Ovary (tissue), 9 donors: Measurements from ENCODE around the gene VPS41. TPM values are rescaled to one million over a fixed set of nuclear protein-coding genes. Genes with fewer than 3 reads are reported as not detected.

Source experiments
- DNase-seq, 5 donors: peaks; one replicate each; pipeline ENCODE4 v3.0.0-alpha.2; 2019 to 2020
- H3K27ac ChIP-seq, 2 donors: fragments of 200-600 bp; one replicate each; pipeline versions ENCODE4 v1.5.1 to v1.8.0; 2019 to 2022
- H3K27me3 ChIP-seq: fragments of 200-600 bp; one replicate; pipeline ENCODE4 v1.8.0; 2022
- H3K36me3 ChIP-seq: fragments of 200-600 bp; sonication (generic); one replicate; pipeline ENCODE4 v1.5.1; 2019
- H3K4me1 ChIP-seq: one replicate; pipeline ENCODE4 v1.8.1; 2013; ENCODE audit warnings: mild to moderate bottlenecking, moderate library complexity; ENCODE audit not compliant: insufficient read depth
- H3K4me3 ChIP-seq: fragments of 200-600 bp; sonication (generic); one replicate; pipeline ENCODE4 v1.5.1; 2017
- H3K9me3 ChIP-seq, 2 donors: fragments of 200-600 bp in 1 of 2; sonication (generic) in 1 of 2; one replicate each; pipeline versions ENCODE4 v1.5.1 to v1.8.1; 2013 to 2019; ENCODE audit warnings: mild to moderate bottlenecking in 1 of 2, moderate library complexity in 1 of 2
- CTCF ChIP-seq, 3 donors: fragments of 450-650 bp in 2 of 3; fragments of 200-600 bp in 1 of 3; IDR thresholded peaks; one replicate each; pipeline versions ENCODE4 v1.5.1 to v1.8.0; 2016 to 2022; ENCODE audit warnings: antibody characterized with exemption in 3 of 3, mild to moderate bottlenecking in 1 of 3
- EP300 ChIP-seq: sonication (generic); formaldehyde crosslinking; IDR thresholded peaks from one replicate; pipeline ENCODE4 v1.6.1; 2017; ENCODE audit warnings: antibody characterized with exemption
- POLR2A ChIP-seq: fragments of 450-650 bp; IDR thresholded peaks from one replicate; pipeline ENCODE4 v1.6.1; 2017; ENCODE audit warnings: antibody characterized with exemption, mild to moderate bottlenecking, moderate library complexity
- WGBS, 3 donors: extraction: QIAGEN DNeasy Blood & Tissue Kit in 1 of 3; methylation state at CpG; one replicate each; pipeline versions ENCODE4 v1.1.5 to v1.1.7; 2013 to 2017; 5-methylcytosine and 5-hydroxymethylcytosine counted together
- intact Hi-C, 4 donors: fragments of 100-400 bp; cut with DNase I; formaldehyde crosslinking; loops; one replicate each; pipeline versions ENCODE4 v1.11.0 to v1.15.1; 2022 to 2023
- polyA plus RNA-seq, 2 donors: library from polyadenylated mRNA; stranded (reverse); fragments of 200-250 nt in 1 of 2; fragments of 350-450 nt in 1 of 2; fragmentation: Illumina TruSeq in 1 of 2; extraction: RNeasy Lipid Tissue Mini Kit (QIAGEN cat#74804) in 1 of 2; gene quantifications; one replicate each; pipeline ENCODE4 v1.2.3, GENCODE V29; 2013 to 2014
- total RNA-seq, 7 donors: library from RNA; depleted of rRNA in 2 of 7; stranded (reverse); fragments of >200 nt in 2 of 7; fragmentation: NEBNext Ultra II Directional in 3 of 7; extraction: Animal tissue kit (Norgen Biotek cat#: 25700) in 3 of 7; gene quantifications; one replicate each; pipeline versions ENCODE4 v1.1.0 to v1.2.4, GENCODE V29; 2016 to 2023
- donor health status: DM: no; HTN: no; CAD: no; lungs with moderate emphysema.
- donor health status: DM: no; HTN: no; CAD: no.
- donor health status: Bipolar disorder and iron deficiency.
- donor health status: DM: yes; HTN: yes; CAD: no.
- donor health status: DM: no; HTN: no; CAD: no.
- donor health status: DM: yes; HTN: yes; CAD: no.

The VPS41 gene
- total and polyA plus RNA-seq, 9 donors = 17.3 to 77.0 (median 57.2) TPM

GRCh38 chr7:38777609-38778008, 131.4 kb downstream of the VPS41 start:
- WGBS, 3 donors = 0 to 67% (median 38%) methylated on average over 1 of the region's 1 CpG
- Histone ChIP-seq H3K4me1 (no peaks in the 10 kb centered on the region), H3K9me3 (no peaks in the 10 kb centered on the region), H3K4me3 (no peak overlapping the region), H3K36me3 (no peaks in the 10 kb centered on the region), H3K27me3 (no peaks in the 10 kb centered on the region), H3K27ac (no peak overlapping the region)
- intact Hi-C loops = no loop called here
- TF ChIP-seq CTCF (IDR thresholded peaks at IDR 0.05) (no peak), EP300 (no peak), POLR2A (no peak)
- DNase-seq = no peak

GRCh38 chr7:38775506-38776175, 133.3 kb downstream of the VPS41 start:
- no peak overlapping the region for H3K27ac ChIP-seq
- intact Hi-C loops = no loop called here
- no peaks in the 10 kb centered on the region for H3K27me3 ChIP-seq
- TF ChIP-seq CTCF (IDR thresholded peaks at IDR 0.05) (no peak), POLR2A (no peak), EP300 (no peak)
- 58 to 87% (median 77%) methylated on average over 3 of the region's 3 CpGs for WGBS, 3 donors
- no peaks in the 10 kb centered on the region for H3K9me3 ChIP-seq
- H3K4me1 ChIP-seq = no peaks in the 10 kb centered on the region
- no peak overlapping the region for H3K4me3 ChIP-seq
- no peaks in the 10 kb centered on the region for H3K36me3 ChIP-seq
- no peak for DNase-seq

- no peaks in the 10 kb centered on the region for H3K27me3 ChIP-seq
- H3K4me3 ChIP-seq = no peak overlapping the region
- intact Hi-C loops = no loop called here
- H3K36me3 ChIP-seq = no peaks in the 10 kb centered on the region
- no peak for DNase-seq
- H3K9me3 ChIP-seq = no peaks in the 10 kb centered on the region
- H3K27ac ChIP-seq = no peak overlapping the region
- no peak for TF ChIP-seq CTCF (IDR thresholded peaks at IDR 0.05)
- TF ChIP-seq POLR2A = no peak
- no peak for TF ChIP-seq EP300
- no peaks in the 10 kb centered on the region for H3K4me1 ChIP-seq
- 43 to 46% (median 44%) methylated on average over 2 of the region's 2 CpGs for WGBS, 3 donors
Measured at GRCh38 chr7:38773430-38773829, 135.6 kb downstream of the VPS41 start.

GRCh38 chr7:38760226-38760625, 148.8 kb downstream of the VPS41 start:
- Histone ChIP-seq H3K4me1 (peaks cover 7% of the 10 kb centered on the region), H3K27ac (no peak overlapping the region), H3K4me3 (no peak overlapping the region), H3K27me3 (no peaks in the 10 kb centered on the region), H3K9me3 (no peaks in the 10 kb centered on the region), H3K36me3 (no peaks in the 10 kb centered on the region)
- 48 to 66% (median 64%) methylated on average over 2 of the region's 2 CpGs for WGBS, 3 donors
- no peak for DNase-seq
- no peak for TF ChIP-seq CTCF (IDR thresholded peaks at IDR 0.05)
- no peak for TF ChIP-seq POLR2A
- TF ChIP-seq EP300 = no peak
- intact Hi-C loops = no loop called here
